Stomach (tissue), 4 donors: ENCODE data around the gene TMCO6.

ENCODE experiments used
- EP300 ChIP-seq: sonication (generic); formaldehyde crosslinking; IDR thresholded peaks from one replicate; pipeline ENCODE4 v1.6.1; 2017; ENCODE audit warnings: antibody characterized with exemption
- POLR2A ChIP-seq, 4 donors: fragments of 450-650 bp; IDR thresholded peaks; one replicate each; pipeline ENCODE4 v1.6.1; 2016; ENCODE audit warnings: antibody characterized with exemption in 4 of 4, control low read depth in 2 of 4, mild to moderate bottlenecking in 1 of 4, moderate library complexity in 1 of 4
- POLR2AphosphoS5 ChIP-seq, 3 donors: sonication (generic); formaldehyde crosslinking; IDR thresholded peaks; one replicate each; pipeline ENCODE4 v1.6.1; 2016; ENCODE audit warnings: antibody characterized with exemption in 3 of 3
- TF ChIP-seq, protein P1 (sequence below), 7 experiments: fragments of 450-650 bp in 4 of 7; fragments of 200-600 bp in 3 of 7; sonication (generic) in 3 of 7; IDR thresholded peaks; one replicate each; pipeline ENCODE4 v1.5.1; 2016 to 2019; ENCODE audit warnings: antibody characterized with exemption in 7 of 7, control low read depth in 2 of 7, mild to moderate bottlenecking in 1 of 7

DNA sequence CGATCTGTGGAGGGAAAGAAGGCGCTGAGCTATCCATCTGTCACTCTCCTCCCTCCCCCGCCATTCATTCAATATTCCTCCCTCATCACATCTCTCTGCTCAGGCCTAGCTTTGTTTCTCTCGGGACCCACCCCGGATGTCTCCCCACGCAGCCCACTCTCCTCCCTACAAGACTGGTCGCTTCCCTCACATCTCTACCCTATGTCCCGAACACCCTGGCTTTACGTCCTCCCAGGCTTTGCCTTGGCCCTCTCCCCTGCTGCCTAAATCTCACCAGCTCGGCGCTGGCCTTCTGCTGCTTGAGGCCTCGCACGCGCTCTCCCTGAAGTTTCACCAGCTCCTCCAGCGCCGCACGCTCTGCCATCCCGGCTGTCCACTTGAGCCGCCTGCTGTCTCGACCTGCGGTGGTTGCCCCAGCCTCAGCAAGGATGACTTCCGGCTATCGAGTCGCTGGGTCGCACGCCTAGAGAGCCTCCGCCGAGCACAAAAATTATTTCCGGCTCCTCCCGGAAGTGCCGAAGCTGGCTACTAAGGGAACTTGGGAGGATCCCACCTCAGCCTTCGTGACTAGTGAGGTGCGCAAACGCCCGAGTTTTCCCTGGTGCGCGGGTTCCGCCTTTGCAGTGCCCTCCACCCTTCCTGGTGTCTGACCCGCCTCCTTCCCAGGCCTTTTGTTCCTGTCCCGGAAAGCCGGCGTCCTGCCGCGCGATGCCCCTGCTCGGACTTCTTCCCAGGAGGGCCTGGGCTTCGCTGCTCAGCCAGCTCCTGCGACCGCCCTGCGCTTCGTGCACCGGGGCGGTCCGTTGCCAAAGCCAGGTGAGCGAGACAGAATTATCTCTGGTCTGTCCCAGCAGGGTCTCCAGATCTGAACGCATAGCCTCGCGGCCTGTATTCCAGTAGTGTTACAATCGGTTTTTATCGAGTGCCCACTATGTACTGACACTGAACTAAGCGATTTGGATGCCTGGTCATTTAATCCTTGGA lies 52.0 kb downstream of the TMCO6 start, which contains the start of the genes HARS1 and HARS2:
- TF ChIP-seq EP300, result no peak
- TF ChIP-seq POLR2A (IDR thresholded peaks at IDR 0.05), result no peak
- TF ChIP-seq, protein P1, sequence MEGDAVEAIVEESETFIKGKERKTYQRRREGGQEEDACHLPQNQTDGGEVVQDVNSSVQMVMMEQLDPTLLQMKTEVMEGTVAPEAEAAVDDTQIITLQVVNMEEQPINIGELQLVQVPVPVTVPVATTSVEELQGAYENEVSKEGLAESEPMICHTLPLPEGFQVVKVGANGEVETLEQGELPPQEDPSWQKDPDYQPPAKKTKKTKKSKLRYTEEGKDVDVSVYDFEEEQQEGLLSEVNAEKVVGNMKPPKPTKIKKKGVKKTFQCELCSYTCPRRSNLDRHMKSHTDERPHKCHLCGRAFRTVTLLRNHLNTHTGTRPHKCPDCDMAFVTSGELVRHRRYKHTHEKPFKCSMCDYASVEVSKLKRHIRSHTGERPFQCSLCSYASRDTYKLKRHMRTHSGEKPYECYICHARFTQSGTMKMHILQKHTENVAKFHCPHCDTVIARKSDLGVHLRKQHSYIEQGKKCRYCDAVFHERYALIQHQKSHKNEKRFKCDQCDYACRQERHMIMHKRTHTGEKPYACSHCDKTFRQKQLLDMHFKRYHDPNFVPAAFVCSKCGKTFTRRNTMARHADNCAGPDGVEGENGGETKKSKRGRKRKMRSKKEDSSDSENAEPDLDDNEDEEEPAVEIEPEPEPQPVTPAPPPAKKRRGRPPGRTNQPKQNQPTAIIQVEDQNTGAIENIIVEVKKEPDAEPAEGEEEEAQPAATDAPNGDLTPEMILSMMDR (IDR thresholded peaks at IDR 0.05), result peak in 1 of 7 experiments; percentile 24
- peak; percentile 66 to 94 (median 82) for TF ChIP-seq POLR2AphosphoS5 (IDR thresholded peaks at IDR 0.05)
